Activated CD8-positive, alpha-beta T cell treated with anti-CD3 and anti-CD28 coated beads, Interleukin-2, amount 10 ng/mL, durations not matched to agents 7 days and 5 days (primary cell): Measurements from ENCODE around the gene LRRC53. TPM values are rescaled to one million over a fixed set of nuclear protein-coding genes. Genes with fewer than 3 reads are reported as not detected.

Source experiments
- ATAC-seq: fragments of 150-1000 bp; cut with Tn5 transposase; one replicate; pipeline ENCODE4 v1.10.0; 2021; ENCODE audit warnings: moderate library complexity
- CTCF ChIA-PET: fragments of 350-600 bp; sonication (Branson Sonifier 250); formaldehyde crosslinking; loops from one replicate; lab custom pipeline; 2021; ENCODE audit warnings: antibody characterized with exemption; lab: Charles Lee
- POLR2A ChIA-PET: fragments of 350-600 bp; sonication (Branson Sonifier 250); formaldehyde crosslinking; loops from one replicate; lab custom pipeline; 2021; ENCODE audit warnings: antibody characterized with exemption; lab: Charles Lee
- DNase-seq: peaks from one replicate; pipeline ENCODE4 v3.0.0-alpha.2; 2020
- H3K27ac Mint-ChIP-seq: one replicate; pipeline ENCODE4 v1.8.0; 2021; ENCODE audit warnings: mild to moderate bottlenecking, mixed read lengths
- H3K27me3 Mint-ChIP-seq: one replicate; pipeline ENCODE4 v1.8.0; 2021; ENCODE audit warnings: low read depth, mixed read lengths
- H3K36me3 Mint-ChIP-seq: one replicate; pipeline ENCODE4 v1.8.0; 2021; ENCODE audit warnings: low read depth, mixed read lengths
- H3K4me1 Mint-ChIP-seq: one replicate; pipeline ENCODE4 v1.8.0; 2021; ENCODE audit warnings: low read depth, mixed read lengths
- H3K4me3 Mint-ChIP-seq: one replicate; pipeline ENCODE4 v1.8.0; 2021; ENCODE audit warnings: mild to moderate bottlenecking, mixed read lengths
- H3K9me3 Mint-ChIP-seq: one replicate; pipeline ENCODE4 v1.8.0; 2022; ENCODE audit warnings: mixed read lengths; ENCODE audit not compliant: insufficient read depth
- total RNA-seq, 2 experiments: library from RNA; stranded (reverse); gene quantifications; one replicate each; pipeline ENCODE4 v1.2.3, GENCODE V29; 2021

LRRC53 gene, protein sequence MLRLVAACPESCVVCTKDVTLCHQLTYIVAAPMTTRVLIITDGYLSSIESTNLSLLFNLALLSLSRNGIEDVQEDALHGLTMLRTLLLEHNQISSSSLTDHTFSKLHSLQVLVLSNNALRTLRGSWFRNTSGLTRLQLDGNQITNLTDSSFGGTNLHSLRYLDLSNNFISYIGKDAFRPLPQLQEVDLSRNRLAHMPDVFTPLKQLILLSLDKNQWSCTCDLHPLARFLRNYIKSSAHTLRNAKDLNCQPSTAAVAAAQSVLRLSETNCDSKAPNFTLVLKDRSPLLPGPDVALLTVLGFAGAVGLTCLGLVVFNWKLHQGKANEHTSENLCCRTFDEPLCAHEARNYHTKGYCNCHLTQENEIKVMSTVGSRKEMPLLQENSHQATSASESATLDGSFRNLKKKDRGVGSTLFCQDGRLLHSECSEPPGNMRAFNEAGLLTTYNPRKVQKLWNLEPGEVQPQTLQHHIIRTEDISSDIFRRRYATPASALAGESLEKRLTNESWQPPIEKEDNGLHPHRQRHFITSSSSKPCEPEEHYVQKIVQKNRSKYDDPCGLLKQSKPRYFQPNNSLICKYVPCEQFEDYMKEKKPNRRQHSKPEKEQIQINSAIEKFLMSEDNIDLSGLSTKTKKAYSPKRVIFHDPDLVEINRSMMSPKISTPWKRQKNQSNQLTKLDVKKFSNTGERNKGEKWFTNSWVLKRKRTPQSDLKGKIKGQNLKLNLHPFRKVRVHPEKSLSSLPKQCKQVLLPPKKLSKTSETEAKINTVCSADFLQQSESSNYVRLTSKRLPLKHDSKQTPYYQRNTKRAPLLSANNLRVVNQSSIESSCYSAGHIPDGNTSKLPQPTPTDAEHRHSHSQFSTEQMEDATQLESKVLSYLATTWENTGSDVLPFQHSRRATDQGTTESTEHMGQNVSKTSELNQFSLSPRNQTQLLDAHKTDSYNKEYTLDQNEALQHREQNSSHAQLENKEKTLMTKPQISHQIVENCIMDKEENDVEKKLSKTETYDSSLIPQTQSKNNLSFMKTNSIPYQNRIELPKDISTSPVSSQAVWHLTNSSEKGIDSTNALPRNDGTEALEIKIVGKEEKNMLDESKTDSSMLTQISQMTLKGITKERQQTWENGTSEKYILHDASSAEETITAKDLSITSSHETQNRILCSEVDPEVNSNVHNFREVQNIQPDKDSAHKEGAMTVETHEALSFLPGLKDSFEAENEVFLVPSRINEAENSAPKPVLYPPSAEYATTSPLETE
- total RNA-seq, result not detected

DNA sequence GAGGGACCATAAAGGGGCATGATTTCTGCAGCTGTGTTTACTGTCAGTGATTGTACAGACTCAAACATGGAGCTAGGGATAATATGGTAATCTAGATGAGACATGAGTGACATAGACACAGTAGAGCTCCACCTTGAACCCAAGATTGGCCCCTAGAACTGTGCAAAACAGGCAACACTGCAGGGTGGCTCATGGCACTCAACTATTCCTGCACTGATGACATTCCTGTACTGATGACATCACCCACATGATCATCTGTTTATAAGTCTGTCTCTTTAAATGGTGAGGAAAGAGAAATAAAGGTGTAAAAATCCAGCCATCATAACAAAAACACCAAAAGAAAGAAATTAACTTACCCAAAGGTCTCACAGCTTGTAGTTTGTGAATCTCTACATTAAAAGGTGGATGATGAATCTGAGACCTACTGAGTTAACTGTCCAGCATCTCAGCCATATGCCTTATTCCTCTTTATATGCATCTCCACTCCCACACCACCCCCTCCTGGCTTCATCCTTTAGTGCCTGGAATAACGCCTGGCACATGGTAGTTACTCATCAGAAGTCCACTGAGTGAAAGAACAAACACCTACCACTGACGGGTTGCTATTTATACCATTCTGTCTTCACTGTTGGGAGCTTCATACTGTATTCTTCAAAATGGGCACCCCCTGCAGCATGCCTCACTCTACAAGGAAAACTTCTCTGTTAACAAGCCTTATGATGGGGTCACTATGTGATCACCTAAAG is at the start of gene LRRC53:
Gene LRRC53 (minus strand): TSS at position 442 of the 746 bp plus-strand sequence. CDS start 29,262 bp downstream, outside the sequence.
- Mint-ChIP-seq H3K4me3 (no peak within 1 kb of the TSS), H3K9me3 (no peaks in the 10 kb centered on the region), H3K4me1 (no peaks in the 10 kb centered on the region), H3K27ac (no peak within 1 kb of the TSS), H3K27me3 (no peaks in the 10 kb centered on the region), H3K36me3 (no peaks in the 10 kb centered on the region)
- CTCF ChIA-PET, result no interaction called here
- POLR2A ChIA-PET, result no interaction called here
- no peak for DNase-seq
- ATAC-seq, result no peak

GRCh38 chr1:74549932-74550331 is 37.5 kb upstream of the LRRC53 start:
- no peak for DNase-seq
- Mint-ChIP-seq H3K9me3 (no peaks in the 10 kb centered on the region), H3K27me3 (no peaks in the 10 kb centered on the region), H3K4me1 (no peaks in the 10 kb centered on the region), H3K36me3 (no peaks in the 10 kb centered on the region), H3K27ac (no peak overlapping the region), H3K4me3 (no peak overlapping the region)
- ChIA-PET CTCF (no interaction called here), POLR2A (no interaction called here)
- no peak for ATAC-seq

- ATAC-seq, result no peak
These were observed 36.7 kb upstream of the LRRC53 start for GRCh38 chr1:74548961-74549750.

GRCh38 chr1:74545821-74546220 is 33.4 kb upstream of the LRRC53 start:
- H3K4me1 Mint-ChIP-seq, result no peaks in the 10 kb centered on the region
- no peak overlapping the region for H3K4me3 Mint-ChIP-seq
- CTCF ChIA-PET, result no interaction called here
- no peaks in the 10 kb centered on the region for H3K27me3 Mint-ChIP-seq
- H3K36me3 Mint-ChIP-seq, result no peaks in the 10 kb centered on the region
- H3K9me3 Mint-ChIP-seq, result no peaks in the 10 kb centered on the region
- POLR2A ChIA-PET, result no interaction called here
- H3K27ac Mint-ChIP-seq, result no peak overlapping the region
- no peak for ATAC-seq
- no peak for DNase-seq

More at GRCh38 chr1:74548961-74549750, 36.7 kb upstream of the LRRC53 start:
- CTCF ChIA-PET, result no interaction called here
- no peaks in the 10 kb centered on the region for H3K4me1 Mint-ChIP-seq
- no peak for DNase-seq
- no peaks in the 10 kb centered on the region for H3K36me3 Mint-ChIP-seq
- POLR2A ChIA-PET, result no interaction called here
- no peak overlapping the region for H3K27ac Mint-ChIP-seq
- no peaks in the 10 kb centered on the region for H3K27me3 Mint-ChIP-seq
- no peaks in the 10 kb centered on the region for H3K9me3 Mint-ChIP-seq
- H3K4me3 Mint-ChIP-seq, result no peak overlapping the region

DNA sequence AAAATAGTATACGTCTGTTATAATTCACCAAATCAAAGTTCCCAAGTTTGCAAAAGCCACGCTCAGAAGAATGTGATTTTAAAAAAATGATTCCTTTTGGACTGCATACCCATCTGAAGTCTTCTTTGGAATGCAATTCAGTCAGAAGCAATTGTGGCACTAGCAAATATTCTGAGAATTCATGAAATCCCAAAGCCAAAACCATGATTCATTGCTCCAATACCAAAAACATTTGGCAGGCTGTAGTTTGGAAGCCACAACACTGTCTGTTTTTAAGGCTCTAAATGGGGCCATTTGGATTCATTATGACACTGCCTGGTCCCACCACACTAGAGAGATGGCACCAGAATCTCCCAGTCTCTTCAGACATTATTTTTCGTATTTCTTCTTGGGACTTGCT is 21.8 kb upstream of the LRRC53 start:
- ChIA-PET CTCF (no interaction called here), POLR2A (no interaction called here)
- Mint-ChIP-seq H3K27ac (no peak overlapping the region), H3K9me3 (no peaks in the 10 kb centered on the region), H3K4me3 (no peak overlapping the region), H3K4me1 (no peaks in the 10 kb centered on the region), H3K27me3 (no peaks in the 10 kb centered on the region), H3K36me3 (no peaks in the 10 kb centered on the region)
- ATAC-seq (no peak), DNase-seq (no peak)

- H3K36me3 Mint-ChIP-seq, result no peaks in the 10 kb centered on the region
- no peaks in the 10 kb centered on the region for H3K27me3 Mint-ChIP-seq
- no peak overlapping the region for H3K27ac Mint-ChIP-seq
- no peaks in the 10 kb centered on the region for H3K4me1 Mint-ChIP-seq
- ATAC-seq, result no peak
- H3K4me3 Mint-ChIP-seq, result no peak overlapping the region
- POLR2A ChIA-PET, result no interaction called here
- no peaks in the 10 kb centered on the region for H3K9me3 Mint-ChIP-seq
- CTCF ChIA-PET, result no interaction called here
- DNase-seq, result no peak
These were observed 19.4 kb upstream of the LRRC53 start for GRCh38 chr1:74531796-74532195.

DNA sequence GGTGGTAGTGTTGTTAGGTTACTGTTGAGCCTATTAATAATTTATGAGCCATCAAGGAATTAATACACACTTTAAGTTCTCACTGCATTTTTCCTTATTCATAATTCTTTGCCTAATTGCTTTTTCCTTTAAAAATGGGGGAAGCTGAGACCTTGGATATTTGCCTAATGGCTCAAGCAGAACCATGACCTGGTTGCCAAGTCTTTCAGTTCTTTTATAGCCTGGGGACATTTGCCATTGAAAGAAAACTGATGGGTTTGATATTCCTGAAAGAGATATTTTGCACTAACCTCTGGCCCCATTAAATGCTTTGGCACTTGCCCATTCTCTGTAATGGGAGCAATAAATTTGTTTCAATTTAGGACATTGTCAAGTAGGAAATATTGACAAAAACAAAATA is 18.5 kb upstream of the LRRC53 start:
- Mint-ChIP-seq H3K4me3 (no peak overlapping the region), H3K36me3 (no peaks in the 10 kb centered on the region), H3K9me3 (no peaks in the 10 kb centered on the region), H3K27ac (no peak overlapping the region), H3K27me3 (no peaks in the 10 kb centered on the region), H3K4me1 (no peaks in the 10 kb centered on the region)
- DNase-seq (no peak), ATAC-seq (no peak)
- POLR2A ChIA-PET, result no interaction called here
- CTCF ChIA-PET, result no interaction called here

GRCh38 chr1:74528123-74528522 is 15.7 kb upstream of the LRRC53 start:
- no peaks in the 10 kb centered on the region for H3K36me3 Mint-ChIP-seq
- no peaks in the 10 kb centered on the region for H3K27me3 Mint-ChIP-seq
- DNase-seq, result no peak
- ChIA-PET POLR2A (no interaction called here), CTCF (no interaction called here)
- no peak for ATAC-seq
- no peaks in the 10 kb centered on the region for H3K4me1 Mint-ChIP-seq
- H3K9me3 Mint-ChIP-seq, result no peaks in the 10 kb centered on the region
- no peak overlapping the region for H3K27ac Mint-ChIP-seq
- H3K4me3 Mint-ChIP-seq, result no peak overlapping the region

- Mint-ChIP-seq H3K27ac (no peak overlapping the region), H3K36me3 (no peaks in the 10 kb centered on the region), H3K4me3 (no peak overlapping the region), H3K9me3 (no peaks in the 10 kb centered on the region), H3K4me1 (no peaks in the 10 kb centered on the region), H3K27me3 (peaks cover 2% of the 10 kb centered on the region)
- POLR2A ChIA-PET, result no interaction called here
- DNase-seq (no peak), ATAC-seq (no peak)
- CTCF ChIA-PET, result no interaction called here
These were observed 14.3 kb upstream of the LRRC53 start for GRCh38 chr1:74526708-74527107.

DNA sequence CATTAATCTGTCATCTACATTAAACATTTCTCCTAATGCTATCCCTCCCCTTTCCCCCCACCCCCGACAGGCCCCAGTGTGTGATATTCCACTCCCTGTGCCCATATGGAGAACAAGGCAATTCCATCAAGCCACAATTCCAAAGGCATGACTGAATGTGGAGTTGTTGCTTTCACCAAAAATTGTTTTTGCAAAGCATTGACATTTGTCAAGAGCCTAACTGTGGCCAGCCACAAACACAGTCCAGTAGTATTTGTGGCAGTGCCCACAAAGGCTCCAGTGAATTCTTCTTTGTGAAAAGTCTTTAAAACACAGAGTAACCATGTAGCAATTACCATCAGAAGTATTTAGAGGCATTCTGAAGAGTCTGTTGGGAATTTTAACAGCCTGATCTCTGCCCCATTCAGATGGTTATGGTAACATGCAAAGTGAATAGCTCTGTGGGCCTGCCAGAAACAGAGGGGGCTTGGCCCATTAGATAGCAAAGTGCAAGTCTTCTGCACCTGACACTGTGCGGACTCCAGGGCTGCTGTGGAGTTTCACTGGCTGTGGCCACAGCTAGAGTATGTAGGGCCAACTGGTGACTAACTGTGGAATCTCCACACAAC is 11.6 kb upstream of the LRRC53 start:
- ChIA-PET POLR2A (no interaction called here), CTCF (no interaction called here)
- peaks cover 2% of the 10 kb centered on the region for H3K27me3 Mint-ChIP-seq
- H3K4me3 Mint-ChIP-seq, result no peak overlapping the region
- DNase-seq, result no peak
- no peaks in the 10 kb centered on the region for H3K36me3 Mint-ChIP-seq
- no peak for ATAC-seq
- H3K9me3 Mint-ChIP-seq, result no peaks in the 10 kb centered on the region
- no peaks in the 10 kb centered on the region for H3K4me1 Mint-ChIP-seq
- H3K27ac Mint-ChIP-seq, result no peak overlapping the region
